Anterior cingulate cortex (tissue), 58 donors: ENCODE measurements around the gene ACOT12.
A peak's percentile ranks its signal among the peaks of the same experiment; 100 is the strongest.

Experiments
- DNase-seq, 58 donors: peaks; one replicate each; lab custom pipeline; 2025; lab: John Stamatoyannopoulos, UW

Gene ACOT12

GRCh38 chr5:81401266-81401665 is 7.3 kb upstream of the ACOT12 start:
- DNase-seq: no peak

- DNase-seq: no peak
These were observed 6.4 kb upstream of the ACOT12 start for GRCh38 chr5:81400375-81400774.

DNA sequence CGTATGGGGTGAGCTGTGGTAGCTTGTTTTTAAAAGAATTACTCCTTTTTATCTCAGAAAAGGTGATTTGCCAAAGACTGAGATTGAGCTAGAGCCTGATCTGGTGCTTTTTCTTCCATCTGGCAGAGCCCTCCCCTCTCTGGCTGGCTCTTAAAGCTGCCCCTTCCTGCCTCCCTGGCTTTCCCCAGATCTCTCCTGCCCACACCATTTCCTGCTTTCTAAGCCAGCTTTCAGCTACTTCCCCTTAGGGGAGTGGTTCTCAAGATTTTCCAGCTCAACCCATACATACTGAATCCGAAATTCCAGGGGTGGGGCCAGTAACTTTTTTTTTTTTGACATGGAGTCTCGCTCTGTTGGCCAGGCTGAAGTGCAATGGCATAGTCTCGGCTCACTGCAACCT is 4.8 kb upstream of the ACOT12 start:
- DNase-seq: no peak

DNA sequence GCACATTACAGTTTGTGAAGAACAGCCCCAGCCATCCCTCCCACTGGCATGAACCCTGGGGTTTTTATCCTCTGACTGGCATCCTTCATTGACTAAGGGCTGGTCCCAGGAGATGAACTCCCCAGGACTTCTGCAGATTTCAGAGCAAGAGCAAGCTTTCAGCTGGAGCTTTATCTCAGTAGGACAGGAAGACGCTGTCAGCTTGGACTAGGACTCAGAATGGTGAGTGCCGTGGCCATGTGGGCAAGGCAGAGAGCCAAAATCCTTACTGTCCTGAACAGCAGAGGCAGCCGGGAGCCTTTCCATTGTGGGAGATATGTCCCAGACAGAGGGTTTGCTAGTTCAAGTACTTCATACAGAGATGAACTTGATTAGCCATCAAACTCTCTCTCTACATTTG is 3.2 kb upstream of the ACOT12 start:
- peak in 1 of 58 donors; percentile 7 for DNase-seq

GRCh38 chr5:81395262-81395661 is 1.3 kb upstream of the ACOT12 start:
- DNase-seq: no peak

GRCh38 chr5:81393430-81393782 is 528 bp downstream of the ACOT12 start:
- no peak for DNase-seq

DNA sequence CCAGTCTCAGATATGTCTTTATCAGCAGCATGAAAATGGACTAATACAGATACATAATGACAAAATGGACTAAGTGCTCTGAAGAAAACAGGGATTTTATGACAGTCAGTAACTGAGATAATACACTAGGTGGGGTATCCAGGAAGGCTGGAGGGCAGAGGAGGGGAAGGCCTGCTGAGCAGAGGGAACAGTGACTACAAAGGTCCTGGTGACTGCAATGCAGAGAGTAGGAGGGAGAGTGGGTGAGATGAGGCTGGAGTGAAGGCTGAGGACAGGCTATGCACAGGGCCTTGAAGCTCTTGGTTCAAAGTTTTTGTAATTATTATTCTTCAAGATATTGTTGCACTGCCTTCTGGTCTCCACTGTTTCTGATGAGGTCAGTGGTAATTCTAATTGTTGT is 4.9 kb downstream of the ACOT12 start:
- no peak for DNase-seq

GRCh38 chr5:81388169-81388568 is 5.8 kb downstream of the ACOT12 start:
- no peak for DNase-seq

DNA sequence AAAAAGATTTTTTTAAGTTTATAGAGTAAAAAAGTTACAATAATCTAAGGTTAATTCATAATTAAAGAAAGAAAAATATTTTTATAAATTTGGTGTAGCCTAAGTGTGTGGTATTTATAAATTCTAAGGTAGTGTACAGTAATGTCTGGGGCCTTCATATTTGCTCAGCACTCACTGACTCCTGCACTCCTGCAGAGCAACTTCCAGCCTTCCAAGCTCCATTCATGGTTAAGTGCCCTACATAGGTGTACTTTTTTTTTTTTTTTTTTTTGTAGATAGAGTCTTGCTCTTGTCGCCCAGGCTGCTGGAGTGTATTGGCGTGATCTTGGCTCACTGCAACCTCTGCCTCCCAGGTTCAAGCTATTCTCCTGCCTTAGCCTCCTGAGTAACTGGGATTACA is 10.1 kb downstream of the ACOT12 start:
- no peak for DNase-seq

GRCh38 chr5:81371354-81371876 is 22.5 kb downstream of the ACOT12 start:
- DNase-seq: no peak

GRCh38 chr5:81370912-81371311 is 23.0 kb downstream of the ACOT12 start:
- no peak for DNase-seq

- no peak for DNase-seq
These were observed 28.4 kb downstream of the ACOT12 start for GRCh38 chr5:81365541-81365940.

GRCh38 chr5:81363093-81363871 is 30.7 kb downstream of the ACOT12 start:
- no peak for DNase-seq

GRCh38 chr5:81361600-81361999 is 32.3 kb downstream of the ACOT12 start:
- DNase-seq: no peak

DNA sequence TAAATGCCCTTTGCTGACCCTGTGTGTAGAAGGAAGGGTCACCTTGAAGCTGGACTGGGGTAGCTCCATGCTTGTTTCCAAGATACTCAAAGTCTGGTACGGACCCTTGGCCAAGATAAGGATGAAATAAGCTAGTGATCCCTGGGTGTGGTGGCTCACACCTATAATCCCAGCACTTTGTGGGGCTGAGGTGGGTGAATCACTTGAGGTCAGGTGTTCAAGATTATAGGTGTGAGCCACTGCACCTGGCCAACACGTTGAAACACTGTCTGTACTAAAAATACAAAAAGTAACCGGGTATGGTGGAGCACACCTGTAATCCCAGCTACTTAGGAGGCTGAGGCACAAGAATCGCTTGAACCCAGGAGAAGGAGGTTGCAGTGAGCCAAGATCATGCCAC is 33.3 kb downstream of the ACOT12 start:
- no peak for DNase-seq

DNA sequence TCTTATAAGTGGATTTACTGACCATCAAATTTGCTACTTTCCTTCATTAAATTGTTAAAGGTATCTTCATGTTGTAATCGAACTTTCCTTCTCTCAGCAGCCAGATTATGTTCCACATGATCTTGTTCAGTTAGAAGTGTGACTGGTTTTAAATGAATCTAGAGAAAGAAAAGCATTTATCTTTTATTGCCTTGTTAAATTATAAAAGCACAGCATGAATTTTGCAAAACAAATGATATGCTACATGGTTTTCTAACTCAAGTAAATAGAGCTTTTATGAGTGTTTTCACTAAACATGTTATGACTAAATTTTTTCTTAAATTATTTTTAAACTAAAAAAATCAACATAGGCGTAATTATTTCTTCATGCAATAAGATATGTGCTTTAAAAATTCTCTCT is 34.1 kb downstream of the ACOT12 start:
- DNase-seq: no peak

DNA sequence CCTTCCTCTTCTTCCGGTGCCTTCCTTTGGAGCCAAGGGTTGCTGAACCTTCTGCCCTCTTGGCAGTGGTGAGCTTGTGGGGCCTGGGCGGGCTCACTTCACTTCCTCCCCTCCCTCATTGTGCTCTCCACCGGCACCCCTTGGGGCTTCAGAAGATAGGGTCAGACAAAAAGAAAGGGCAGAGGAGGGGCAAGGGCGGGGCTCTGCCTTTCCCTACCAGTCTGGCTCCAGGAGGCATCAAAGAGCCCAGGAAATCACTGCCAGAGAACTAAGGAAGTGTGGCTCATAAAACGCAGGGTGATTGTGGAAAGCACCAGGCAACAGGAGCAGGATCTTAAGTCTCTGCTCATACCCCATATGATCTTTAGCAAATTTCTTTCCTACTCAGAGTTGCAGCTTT is 34.8 kb downstream of the ACOT12 start:
- no peak for DNase-seq

- no peak for DNase-seq
These were observed 38.4 kb downstream of the ACOT12 start for GRCh38 chr5:81355291-81356251.

- no peak for DNase-seq
These were observed 39.8 kb downstream of the ACOT12 start for GRCh38 chr5:81354093-81354492.

GRCh38 chr5:81353189-81353588 is 40.7 kb downstream of the ACOT12 start:
- DNase-seq: no peak

DNA sequence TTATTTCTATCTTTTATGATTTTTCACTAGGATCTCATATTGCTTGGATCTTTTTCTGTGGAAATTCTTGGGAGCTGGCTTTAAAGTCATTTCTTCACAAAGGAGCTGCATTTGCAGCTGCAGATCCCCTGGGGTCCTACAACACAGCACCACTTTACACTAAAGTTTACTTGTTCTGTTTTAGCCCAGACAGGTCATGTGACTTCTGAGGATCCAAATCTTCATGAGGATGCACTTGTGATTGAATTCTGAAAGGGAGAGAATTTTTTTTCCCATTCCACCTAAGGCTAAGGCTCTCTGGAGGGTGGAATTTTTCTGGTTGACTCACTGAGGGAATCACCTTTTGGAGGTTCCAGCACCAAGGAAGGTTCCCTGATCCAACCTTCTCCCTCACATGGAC is 43.4 kb downstream of the ACOT12 start:
- DNase-seq: no peak

GRCh38 chr5:81349161-81349560 is 44.8 kb downstream of the ACOT12 start:
- no peak for DNase-seq
